Measurements from ENCODE around the gene ADPRS.
A peak's percentile ranks its signal among the peaks of the same experiment; 100 is the strongest.

Gene ADPRS, protein sequence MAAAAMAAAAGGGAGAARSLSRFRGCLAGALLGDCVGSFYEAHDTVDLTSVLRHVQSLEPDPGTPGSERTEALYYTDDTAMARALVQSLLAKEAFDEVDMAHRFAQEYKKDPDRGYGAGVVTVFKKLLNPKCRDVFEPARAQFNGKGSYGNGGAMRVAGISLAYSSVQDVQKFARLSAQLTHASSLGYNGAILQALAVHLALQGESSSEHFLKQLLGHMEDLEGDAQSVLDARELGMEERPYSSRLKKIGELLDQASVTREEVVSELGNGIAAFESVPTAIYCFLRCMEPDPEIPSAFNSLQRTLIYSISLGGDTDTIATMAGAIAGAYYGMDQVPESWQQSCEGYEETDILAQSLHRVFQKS

DNA sequence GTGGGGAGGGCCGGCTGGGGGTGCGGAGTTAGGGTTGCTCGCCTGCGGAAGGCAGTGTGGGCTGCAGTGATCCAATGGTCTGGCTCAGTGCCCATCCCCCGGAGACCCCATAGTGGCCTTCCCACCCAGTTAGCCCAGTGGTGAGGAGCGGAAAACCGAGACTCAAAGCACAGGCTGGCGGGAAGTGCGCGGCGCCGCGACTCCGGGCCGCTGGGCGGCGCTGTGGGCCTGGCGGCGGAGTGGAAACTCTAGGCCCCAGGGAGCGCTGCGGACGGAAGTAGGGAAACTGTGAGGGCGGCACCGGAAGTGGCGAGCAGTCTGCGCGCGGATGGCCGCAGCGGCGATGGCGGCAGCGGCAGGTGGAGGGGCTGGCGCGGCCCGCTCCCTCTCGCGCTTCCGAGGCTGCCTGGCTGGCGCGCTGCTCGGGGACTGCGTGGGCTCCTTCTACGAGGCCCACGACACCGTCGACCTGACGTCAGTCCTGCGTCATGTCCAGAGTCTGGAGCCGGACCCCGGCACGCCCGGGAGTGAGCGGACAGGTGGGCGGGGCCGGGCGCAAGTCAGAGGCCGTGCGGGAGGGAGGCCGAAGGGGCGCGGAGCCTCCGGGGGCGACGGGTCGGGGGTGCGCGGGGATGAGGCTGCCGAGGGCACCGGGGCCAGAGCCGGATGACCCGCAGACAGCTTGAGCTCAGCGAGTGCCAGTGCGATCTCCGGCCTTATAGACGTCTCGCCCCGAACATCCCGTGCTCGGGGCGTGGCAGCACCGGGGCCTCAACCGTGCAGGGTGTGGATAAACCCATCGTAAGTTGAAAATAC is at the start of gene ADPRS:
Gene ADPRS (plus strand): TSS at position 316 of the 816 bp plus-strand sequence. CDS start 13 bp downstream, at position 329.
- DNase-seq (ENCODE audit: low spot score), result peak; percentile 91

DNA sequence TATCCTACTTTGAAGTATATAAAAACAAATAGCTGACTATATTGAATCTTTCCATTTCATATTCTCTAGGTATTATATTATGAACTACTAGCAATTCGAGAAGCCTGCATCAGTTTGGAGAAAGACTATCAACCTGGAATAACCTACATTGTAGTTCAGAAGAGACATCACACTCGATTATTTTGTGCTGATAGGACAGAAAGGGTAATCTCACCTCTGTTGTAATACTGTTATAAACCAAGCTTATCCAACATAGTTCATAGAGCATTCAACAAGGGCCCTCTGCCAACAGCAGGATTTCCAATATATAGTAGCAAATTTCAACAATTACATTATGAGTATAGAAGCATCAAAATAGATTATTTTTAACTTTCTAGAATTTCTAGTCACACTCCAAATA is 48.5 kb upstream of the ADPRS start:
- DNase-seq (ENCODE audit: low spot score), result no peak

DNA sequence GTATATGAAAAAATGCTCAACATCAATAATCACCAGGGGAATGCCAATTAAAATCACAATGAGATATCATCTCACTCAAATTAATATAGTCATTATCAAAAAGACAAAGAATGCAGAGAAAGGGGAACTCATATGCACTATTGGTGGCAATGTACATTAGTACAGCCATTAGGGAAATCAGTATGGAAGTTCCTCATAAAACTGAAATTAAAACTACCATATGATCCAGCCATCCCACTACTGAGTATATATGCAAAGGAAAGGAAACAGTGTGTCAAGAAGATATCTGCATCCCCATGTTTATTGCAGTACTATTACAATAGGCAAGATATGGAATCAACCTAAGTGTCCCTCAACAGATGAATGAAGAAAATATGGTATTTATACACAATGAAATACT is 36.9 kb upstream of the ADPRS start:
- DNase-seq (ENCODE audit: low spot score), result no peak

DNA sequence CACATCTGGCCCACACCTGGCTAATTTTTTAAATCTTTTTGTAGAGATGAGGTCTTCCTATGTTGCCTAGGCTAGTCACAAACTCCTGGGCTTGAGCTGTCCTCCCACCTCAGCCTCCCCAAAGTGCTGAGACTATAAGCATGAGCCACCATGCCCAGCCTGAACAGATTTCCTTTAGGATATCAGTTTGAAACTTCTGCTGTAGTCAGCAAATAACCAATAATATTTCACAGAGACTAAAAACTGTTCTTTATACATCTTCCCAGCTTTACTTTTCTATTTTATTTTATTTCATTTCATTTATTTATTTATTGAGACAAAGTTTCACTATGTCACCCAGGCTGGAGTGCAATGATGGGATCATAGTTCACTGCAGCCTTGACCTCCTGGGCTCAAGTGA is 34.7 kb upstream of the ADPRS start:
- DNase-seq (ENCODE audit: low spot score), result no peak

DNA sequence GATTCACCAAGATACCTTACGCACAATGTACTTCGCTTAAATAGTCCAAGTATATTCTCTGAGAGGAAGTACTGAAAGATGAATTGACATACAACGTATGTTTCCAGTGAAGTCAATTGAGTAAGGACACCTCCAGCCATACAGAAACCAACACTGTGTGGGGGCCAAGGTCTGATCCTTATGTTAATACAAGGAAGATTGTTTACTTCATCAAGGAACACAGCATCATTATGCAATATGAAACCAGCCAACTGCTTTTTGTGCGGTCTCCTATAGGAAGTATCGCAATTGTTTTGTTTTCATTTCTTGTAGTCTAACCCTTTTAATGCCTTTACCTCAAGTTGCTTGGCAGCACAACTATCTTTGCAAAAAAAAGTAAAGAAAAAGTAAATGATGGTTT is 33.0 kb upstream of the ADPRS start:
- no peak for DNase-seq (ENCODE audit: low spot score)

DNA sequence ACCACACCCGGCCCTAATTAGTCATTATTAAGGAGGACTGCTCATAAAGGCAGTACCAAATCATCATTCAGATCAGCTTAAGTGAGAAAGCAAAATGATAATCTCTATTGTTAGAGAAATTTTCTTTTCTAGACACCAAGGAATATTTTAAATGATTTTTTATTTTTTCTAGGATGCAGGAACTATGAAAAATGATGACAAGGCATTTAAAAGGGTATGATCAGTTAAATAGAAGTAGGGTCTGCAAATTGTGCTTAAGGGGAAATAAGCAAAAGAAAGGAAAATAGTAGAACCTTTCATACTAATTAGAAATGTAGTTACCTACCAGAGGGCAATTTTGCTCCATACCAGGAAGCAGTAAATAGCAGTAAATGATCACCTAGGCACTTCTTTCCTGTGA is 26.4 kb upstream of the ADPRS start:
- DNase-seq (ENCODE audit: low spot score), result no peak

DNA sequence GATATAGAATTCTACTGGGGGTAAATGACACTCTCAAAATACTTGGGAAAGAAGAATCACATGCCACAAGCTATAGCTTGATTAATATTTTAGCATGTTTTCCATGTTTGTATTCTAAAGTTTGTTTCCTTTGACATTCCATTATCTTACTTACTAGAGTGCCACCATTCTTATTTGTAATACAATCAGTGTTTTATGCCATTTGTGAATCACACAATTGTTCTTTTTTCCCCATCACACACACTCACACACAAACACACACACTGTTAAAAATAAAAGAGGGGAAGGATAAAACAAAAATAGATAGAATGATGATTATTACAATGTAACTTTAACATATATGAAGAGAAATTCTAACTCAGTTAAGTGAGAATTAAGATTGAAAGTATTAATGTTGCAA is 20.8 kb upstream of the ADPRS start:
- peak; percentile 41 for DNase-seq (ENCODE audit: low spot score)

DNA sequence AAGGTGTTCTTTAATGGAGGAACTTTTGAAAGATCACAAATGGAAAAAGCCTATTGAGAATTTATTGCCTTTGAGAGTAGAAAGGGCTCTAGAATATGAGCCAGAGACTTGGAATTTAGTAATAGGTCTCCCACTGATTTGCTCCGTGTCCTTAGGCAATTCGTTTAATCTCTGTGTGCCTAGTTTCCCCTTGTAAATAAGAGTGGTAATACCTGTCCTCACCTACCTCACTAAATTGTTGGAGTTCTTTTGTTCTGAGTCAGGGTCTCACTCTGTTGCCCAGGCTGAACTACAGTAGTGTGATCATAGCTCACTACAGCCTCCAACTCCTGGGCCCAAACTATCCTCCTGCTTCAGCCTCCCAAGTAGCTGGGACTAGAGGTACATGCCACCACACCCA is 19.8 kb upstream of the ADPRS start:
- DNase-seq (ENCODE audit: low spot score), result no peak

DNA sequence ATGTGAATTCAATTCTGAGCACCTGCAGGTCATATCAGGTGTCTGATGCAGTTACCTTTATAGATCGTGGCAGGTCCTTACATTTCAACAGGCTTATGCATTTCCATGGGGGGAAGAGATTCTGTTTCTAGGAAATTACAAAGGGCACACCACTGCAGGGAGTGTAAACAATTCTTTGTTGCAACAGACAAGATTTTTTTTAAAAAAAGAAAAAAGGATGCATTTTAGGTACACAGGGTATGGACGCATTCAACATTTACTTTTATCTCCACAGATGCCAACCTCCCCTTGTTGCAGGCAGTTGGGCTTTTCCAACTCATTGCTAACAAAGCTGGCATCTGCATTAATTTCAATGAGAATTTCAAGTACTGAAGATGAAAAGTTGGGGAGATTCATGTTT is 18.3 kb upstream of the ADPRS start:
- no peak for DNase-seq (ENCODE audit: low spot score)

DNA sequence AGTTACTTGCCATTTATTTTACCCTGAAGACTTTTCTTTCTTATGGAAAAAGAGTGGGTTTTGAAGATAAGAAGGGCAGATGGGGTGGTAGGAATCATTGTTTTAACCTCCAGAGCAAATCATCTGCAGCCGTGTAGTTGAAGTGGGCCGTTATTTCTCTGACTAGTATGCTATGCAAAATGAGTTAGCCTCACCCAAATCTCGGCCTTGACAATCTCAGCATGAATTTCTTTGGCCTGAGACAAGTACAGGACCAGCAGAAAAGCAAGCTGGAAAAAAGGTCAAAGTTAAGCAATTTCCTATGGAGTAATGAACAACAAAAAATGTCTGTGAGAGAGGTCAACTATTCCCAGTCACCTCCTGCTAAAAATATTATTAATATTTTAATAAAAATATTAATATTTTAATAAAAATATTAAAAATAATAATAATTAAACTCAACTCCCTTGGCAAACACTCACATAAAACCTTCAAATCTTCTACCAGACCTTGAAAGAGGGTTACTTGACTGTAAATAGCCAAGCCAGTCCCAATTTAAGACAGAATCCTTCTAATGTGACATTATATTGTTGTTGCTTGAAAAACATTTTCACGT is 11.6 kb upstream of the ADPRS start:
- no peak for DNase-seq (ENCODE audit: low spot score)

DNA sequence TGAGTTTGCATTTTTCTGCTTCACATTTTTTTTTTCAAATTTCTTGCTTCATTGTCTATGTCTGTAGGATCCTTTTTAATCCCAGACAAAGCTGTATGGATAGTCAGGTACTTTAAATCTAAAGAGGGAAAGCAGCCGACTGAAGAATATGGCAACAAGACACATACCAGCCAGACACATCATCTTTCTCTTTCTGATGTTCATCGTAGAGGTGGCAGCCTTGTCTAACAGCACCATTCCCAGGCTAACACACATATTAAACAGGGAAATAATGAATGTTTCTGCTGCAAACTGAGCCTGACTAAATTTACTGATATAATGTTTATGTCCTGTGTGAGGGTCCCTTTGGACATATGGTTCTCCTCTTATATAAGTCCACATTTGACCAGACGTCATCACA is 8.5 kb upstream of the ADPRS start:
- DNase-seq (ENCODE audit: low spot score), result no peak

DNA sequence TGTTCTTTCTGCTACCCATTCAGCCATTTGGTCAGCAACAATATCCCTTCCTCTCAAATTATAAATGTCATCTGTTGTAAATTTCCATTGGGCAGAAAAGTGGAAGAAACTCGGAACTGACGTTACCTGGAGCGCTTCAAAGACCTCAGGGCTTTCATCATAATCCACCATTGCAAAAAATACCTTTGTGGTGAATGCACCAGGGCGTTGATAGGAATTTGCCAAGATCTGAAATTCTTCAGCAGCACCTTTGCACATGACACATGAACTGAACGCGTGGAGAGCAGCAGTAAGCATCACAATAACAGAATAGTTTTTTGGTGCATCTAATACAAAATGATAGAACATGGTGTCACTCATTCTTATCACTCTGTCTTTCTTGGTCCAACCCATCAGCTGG is 7.9 kb upstream of the ADPRS start:
- no peak for DNase-seq (ENCODE audit: low spot score)

DNA sequence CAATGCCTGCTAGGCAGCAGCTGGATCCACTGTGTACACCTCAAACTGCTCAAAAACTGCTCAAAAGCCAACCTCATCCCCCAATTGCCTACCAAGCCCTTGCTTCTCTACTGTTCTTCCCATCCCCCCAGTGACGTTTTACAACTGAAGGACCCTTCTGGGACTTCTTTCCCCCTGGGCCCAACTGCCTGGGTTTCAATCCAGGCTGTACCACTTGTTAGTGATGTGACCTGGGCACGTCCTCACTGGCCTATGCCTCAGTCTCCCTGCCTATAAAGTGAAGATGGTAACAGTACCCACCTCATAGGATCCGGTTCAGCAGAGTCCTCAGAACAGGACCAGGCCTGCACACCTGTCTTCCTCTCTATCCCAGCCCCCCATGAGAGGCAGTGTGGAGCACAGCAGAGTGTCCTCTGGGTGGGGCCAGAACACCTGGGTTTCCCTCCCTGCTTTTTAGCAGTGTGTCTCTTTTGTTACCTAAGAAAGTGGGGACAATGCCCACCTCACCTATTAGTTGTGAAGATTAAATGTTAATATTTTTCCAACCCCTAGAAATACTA is 6.7 kb upstream of the ADPRS start:
- no peak for DNase-seq (ENCODE audit: low spot score)

DNA sequence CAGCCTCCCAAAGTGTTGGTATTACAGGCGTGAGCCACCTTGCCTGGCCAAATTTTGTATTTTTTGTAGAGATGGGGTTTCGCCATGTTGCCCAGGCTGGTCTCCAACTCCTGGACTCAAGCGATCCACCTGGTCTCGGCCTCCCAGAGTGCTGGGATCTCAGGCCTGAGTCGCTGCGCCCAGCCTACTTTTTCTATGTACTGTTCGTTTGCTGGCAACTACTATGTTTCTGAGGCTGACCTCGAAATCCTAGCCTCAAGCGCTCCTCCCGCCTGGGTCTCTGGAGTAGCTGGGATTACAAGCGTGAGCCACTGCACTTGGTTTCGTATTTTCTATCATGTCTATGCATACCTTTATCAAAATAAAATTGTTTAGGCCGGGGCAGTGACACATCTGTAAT is 5.5 kb upstream of the ADPRS start:
- DNase-seq (ENCODE audit: low spot score), result no peak

DNA sequence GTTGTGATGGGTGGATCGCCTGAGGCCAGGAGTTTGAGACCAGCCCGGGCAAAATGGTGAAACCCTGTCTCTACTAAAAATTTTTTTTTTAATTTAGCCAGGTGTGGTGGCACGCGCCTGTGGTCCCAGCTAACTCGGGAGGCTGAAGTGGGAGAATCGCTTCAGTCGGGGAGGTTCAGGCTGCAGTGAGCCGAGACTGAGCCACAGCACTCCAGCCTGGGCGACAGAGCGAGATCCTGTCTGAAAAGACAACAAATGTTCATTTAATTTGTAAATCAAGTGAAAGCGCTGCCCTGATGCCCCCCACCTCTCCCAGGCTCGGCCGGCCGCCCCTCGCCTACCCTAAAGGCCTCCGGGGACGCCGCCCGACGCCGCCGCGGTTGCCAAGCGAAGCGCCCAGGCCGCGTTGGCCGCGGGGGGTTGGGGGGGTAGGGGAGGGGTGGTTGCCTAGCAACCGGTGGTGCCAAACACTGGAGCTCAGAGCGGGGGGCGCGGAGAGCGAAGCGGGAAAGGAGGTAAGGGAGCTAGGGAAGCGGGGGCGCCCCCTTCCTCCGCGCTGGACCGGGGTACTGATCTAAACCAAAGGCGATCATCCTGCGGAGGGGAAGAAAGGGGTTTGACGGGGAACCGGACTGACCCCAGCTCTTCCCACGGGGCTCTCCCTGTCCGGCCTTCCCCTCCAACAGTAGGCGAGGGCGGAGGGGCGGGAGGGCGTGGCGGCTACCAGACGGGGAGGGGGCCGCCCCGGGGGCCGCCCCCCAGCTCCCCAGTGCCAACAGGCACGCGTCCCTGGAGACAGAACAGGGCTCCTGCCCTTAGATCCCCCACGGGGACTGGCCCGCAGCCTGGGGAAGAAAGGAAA is 4.8 kb upstream of the ADPRS start, which contains the start of gene TEKT2:
Gene TEKT2 (plus strand): TSS at position 460 of the 862 bp plus-strand sequence. CDS start 828 bp downstream, outside the sequence.
- peak; percentile 84 for DNase-seq (ENCODE audit: low spot score)

DNA sequence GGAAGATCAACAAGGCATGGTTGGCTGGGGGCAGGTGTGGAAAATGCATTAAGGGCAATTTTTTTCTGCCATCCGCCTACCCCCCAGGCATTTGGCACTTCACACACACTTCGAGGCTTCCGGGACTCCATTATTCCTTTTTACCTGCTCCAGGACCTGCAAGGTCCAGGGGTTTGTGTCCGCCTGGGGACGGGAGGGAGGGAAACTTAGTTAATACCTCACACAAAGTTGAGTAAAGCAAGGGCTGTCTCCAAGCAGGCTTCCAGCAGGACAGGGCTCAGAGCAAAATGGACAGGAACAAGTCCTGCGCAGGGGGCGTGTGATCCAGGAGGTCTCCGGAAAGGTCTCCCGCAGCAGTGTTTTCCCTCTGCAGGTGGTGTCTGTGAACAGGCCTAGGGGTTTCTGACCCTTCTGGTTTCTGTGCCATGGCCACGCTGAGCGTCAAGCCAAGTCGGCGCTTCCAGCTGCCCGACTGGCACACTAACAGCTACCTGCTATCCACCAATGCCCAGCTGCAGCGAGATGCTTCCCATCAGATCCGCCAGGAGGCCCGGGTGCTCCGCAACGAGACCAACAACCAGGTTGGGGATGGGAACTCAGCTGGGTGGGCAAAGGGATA is 4.1 kb upstream of the ADPRS start:
- DNase-seq (ENCODE audit: low spot score), result no peak

DNA sequence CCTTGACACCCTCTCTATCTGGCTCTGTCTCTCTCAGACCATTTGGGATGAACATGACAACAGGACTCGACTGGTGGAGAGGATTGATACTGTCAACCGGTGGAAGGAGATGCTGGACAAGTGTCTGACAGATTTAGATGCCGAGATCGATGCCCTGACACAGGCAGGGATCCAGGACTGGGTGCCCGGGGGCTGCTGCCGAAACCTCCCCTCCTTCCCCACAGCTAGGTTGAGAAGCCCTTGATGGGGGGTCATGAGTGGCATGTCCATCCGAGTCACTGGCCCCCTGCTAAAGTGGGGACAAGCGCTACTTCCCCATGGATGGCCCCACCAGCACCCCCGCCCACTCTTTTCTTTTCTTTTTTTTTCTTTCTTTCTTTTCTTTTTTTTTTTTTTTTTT is 3.6 kb upstream of the ADPRS start:
- DNase-seq (ENCODE audit: low spot score), result no peak

DNA sequence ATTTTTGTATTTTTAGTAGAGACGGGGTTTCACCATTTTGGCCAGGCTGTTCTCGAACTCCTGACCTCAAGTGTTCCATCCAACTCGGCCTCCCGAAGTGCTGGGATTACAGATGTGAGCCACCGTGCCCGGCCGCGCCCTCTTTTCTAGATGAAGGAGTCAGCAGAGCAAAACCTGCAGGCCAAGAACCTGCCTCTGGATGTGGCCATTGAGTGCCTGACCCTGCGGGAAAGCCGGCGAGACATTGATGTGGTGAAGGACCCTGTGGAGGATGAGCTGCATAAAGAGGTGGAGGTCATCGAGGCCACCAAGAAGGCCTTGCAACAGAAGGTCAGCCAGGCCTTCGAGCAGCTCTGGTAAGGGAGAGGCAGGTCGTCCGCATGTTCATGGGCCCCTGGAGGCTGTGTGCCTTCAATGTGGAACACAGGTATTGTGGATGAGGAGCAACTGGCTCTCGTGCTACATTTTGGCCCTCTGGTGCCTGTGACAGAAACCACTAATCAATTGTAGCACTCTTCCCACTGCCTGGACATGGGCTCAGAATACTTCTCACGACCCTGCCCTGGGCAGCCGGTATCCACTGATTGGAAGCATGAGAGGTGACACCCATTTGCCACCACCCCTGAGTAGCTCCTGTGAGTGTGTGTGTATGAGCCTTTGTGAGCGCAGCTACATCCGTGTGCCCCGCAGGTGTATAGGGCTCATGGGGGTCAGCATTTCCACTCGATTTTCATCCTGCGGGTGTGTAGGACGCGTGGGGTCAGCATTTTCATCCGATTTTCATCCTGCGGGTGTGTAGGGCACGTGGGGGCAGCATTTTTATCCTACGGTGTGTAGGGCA is 2.8 kb upstream of the ADPRS start:
- no peak for DNase-seq (ENCODE audit: low spot score)

DNA sequence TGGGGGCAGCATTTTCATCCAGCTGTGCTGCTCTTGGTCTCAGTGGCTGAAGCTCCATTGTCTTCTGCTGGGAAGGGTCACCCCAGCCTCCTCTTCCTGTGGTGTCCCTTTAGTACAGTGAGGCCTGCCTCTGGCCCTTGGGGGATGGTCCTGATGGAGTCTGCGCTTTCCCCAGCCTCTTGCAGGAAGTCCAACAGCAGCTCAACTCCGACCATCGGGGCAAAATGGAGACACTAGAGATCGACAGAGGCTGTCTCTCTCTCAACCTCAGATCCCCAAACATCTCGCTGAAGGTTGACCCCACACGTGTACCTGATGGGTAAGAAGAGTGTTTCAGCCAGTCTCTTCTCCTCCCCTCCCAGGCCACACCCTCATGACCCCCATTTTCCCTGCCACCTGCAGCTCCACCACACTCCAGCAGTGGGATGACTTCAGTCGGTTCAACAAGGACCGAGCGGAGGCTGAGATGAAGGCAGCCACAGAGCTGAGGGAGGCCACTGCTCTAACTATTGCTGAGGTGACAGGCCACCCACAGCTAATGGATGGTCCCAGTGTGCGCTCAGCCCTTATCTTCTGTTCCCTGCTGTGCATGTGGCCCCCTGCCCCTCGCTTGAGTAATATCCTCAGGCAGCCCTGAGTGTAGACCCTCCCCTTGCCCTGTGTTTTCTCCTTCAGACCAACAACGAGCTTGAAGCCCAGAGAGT is 2.0 kb upstream of the ADPRS start:
- no peak for DNase-seq (ENCODE audit: low spot score)
